ENCODE data around the gene ISCA2. TPM values are rescaled to one million over a fixed set of nuclear protein-coding genes. Genes with fewer than 3 reads are reported as not detected.

Gene ISCA2
- total RNA-seq, 4 donors from 2014 or later, result 7.9 to 14.7 (median 11.2) TPM

- peaks cover 3% of the 10 kb centered on the region for H3K4me1 ChIP-seq
- H3K27ac ChIP-seq, result no peak overlapping the region
- DNase-seq (ENCODE audit: low spot score in 2 of 2), result no peak
- WGBS, result 84% methylated on average over 6 of the region's 10 CpGs
- no peaks in the 10 kb centered on the region for H3K9me3 ChIP-seq
- H3K4me3 ChIP-seq, result no peak overlapping the region
- H3K36me3 ChIP-seq, result peaks cover under 1% of the 10 kb centered on the region
- no peaks in the 10 kb centered on the region for H3K27me3 ChIP-seq
- TF ChIP-seq POLR2AphosphoS5 (IDR thresholded peaks at IDR 0.05), result no peak
- no peak for TF ChIP-seq CTCF (IDR thresholded peaks at IDR 0.05)
- TF ChIP-seq POLR2A (IDR thresholded peaks at IDR 0.05), result no peak
- no peak for TF ChIP-seq EP300 (IDR thresholded peaks at IDR 0.05)
Measured at GRCh38 chr14:74527736-74528280, 34.2 kb downstream of the ISCA2 start.

- 89% methylated on average over 13 of the region's 14 CpGs for WGBS
- no peak for DNase-seq (ENCODE audit: low spot score in 2 of 2)
- Histone ChIP-seq H3K27me3 (no peaks in the 10 kb centered on the region), H3K27ac (no peak overlapping the region), H3K36me3 (no peaks in the 10 kb centered on the region), H3K4me1 (peaks cover 3% of the 10 kb centered on the region), H3K9me3 (no peaks in the 10 kb centered on the region), H3K4me3 (no peak overlapping the region)
- TF ChIP-seq CTCF (IDR thresholded peaks at IDR 0.05) (no peak), EP300 (IDR thresholded peaks at IDR 0.05) (no peak), POLR2A (IDR thresholded peaks at IDR 0.05) (no peak), POLR2AphosphoS5 (IDR thresholded peaks at IDR 0.05) (no peak)
Measured at GRCh38 chr14:74528406-74528805, 34.8 kb downstream of the ISCA2 start.

GRCh38 chr14:74528886-74529285 is 35.3 kb downstream of the ISCA2 start:
- no peaks in the 10 kb centered on the region for H3K27me3 ChIP-seq
- no peak overlapping the region for H3K4me3 ChIP-seq
- no peak for TF ChIP-seq POLR2A (IDR thresholded peaks at IDR 0.05)
- TF ChIP-seq POLR2AphosphoS5 (IDR thresholded peaks at IDR 0.05), result no peak
- no peak for TF ChIP-seq CTCF (IDR thresholded peaks at IDR 0.05)
- WGBS, result 100% methylated on average over 5 of the region's 10 CpGs
- no peak for DNase-seq (ENCODE audit: low spot score in 2 of 2)
- H3K4me1 ChIP-seq, result peaks cover 3% of the 10 kb centered on the region
- H3K27ac ChIP-seq, result no peak overlapping the region
- no peaks in the 10 kb centered on the region for H3K9me3 ChIP-seq
- H3K36me3 ChIP-seq, result no peaks in the 10 kb centered on the region

GRCh38 chr14:74531006-74531405 is 37.4 kb downstream of the ISCA2 start:
- Histone ChIP-seq H3K27ac (no peak overlapping the region), H3K4me3 (no peak overlapping the region), H3K27me3 (no peaks in the 10 kb centered on the region), H3K4me1 (peaks cover 3% of the 10 kb centered on the region), H3K36me3 (no peaks in the 10 kb centered on the region), H3K9me3 (no peaks in the 10 kb centered on the region)
- TF ChIP-seq POLR2A (IDR thresholded peaks at IDR 0.05), result no peak
- WGBS, result 80% methylated on average over 3 of the region's 3 CpGs
- no peak for DNase-seq (ENCODE audit: low spot score in 2 of 2)

GRCh38 chr14:74531467-74531866 is 37.9 kb downstream of the ISCA2 start:
- H3K4me3 ChIP-seq, result no peak overlapping the region
- TF ChIP-seq EP300 (IDR thresholded peaks at IDR 0.05) (no peak), POLR2AphosphoS5 (IDR thresholded peaks at IDR 0.05) (no peak), CTCF (IDR thresholded peaks at IDR 0.05) (no peak), POLR2A (IDR thresholded peaks at IDR 0.05) (no peak)
- H3K4me1 ChIP-seq, result peaks cover 3% of the 10 kb centered on the region
- DNase-seq (ENCODE audit: low spot score in 2 of 2), result no peak
- 56% methylated on average over 4 of the region's 5 CpGs for WGBS
- H3K27me3 ChIP-seq, result no peaks in the 10 kb centered on the region
- H3K27ac ChIP-seq, result no peak overlapping the region
- H3K36me3 ChIP-seq, result no peaks in the 10 kb centered on the region
- no peaks in the 10 kb centered on the region for H3K9me3 ChIP-seq

- H3K4me1 ChIP-seq, result peaks cover 3% of the 10 kb centered on the region
- H3K4me3 ChIP-seq, result no peak overlapping the region
- H3K27ac ChIP-seq, result no peak overlapping the region
- WGBS, result 94% methylated on average over 7 of the region's 10 CpGs
- TF ChIP-seq POLR2A (IDR thresholded peaks at IDR 0.05) (no peak), EP300 (IDR thresholded peaks at IDR 0.05) (no peak), CTCF (IDR thresholded peaks at IDR 0.05) (no peak), POLR2AphosphoS5 (IDR thresholded peaks at IDR 0.05) (no peak)
- no peaks in the 10 kb centered on the region for H3K9me3 ChIP-seq
- H3K36me3 ChIP-seq, result no peaks in the 10 kb centered on the region
- H3K27me3 ChIP-seq, result no peaks in the 10 kb centered on the region
- DNase-seq (ENCODE audit: low spot score in 2 of 2), result no peak
Measured at GRCh38 chr14:74532246-74532645, 38.7 kb downstream of the ISCA2 start.
